GM23248 (cell line): Measurements from ENCODE around the gene CDC25A. TPM values are rescaled to one million over a fixed set of nuclear protein-coding genes. Genes with fewer than 3 reads are reported as not detected.

Experiments
- DNase-seq: peaks from one replicate; pipeline ENCODE4 v3.0.0-alpha.2; 2015
- H2AFZ ChIP-seq: fragments of 200-600 bp; sonication (generic); 2 replicates; pipeline ENCODE4 v1.6.1; 2016; ENCODE audit warnings: antibody characterized with exemption
- H3F3A ChIP-seq: fragments of 200-600 bp; sonication (generic); 2 replicates; pipeline ENCODE4 v1.6.1; 2016; ENCODE audit warnings: mild to moderate bottlenecking, antibody characterized with exemption, mixed run types; ENCODE audit not compliant: insufficient read depth
- H3K27ac ChIP-seq: fragments of 200-600 bp; sonication (generic); 2 replicates; pipeline ENCODE4 v1.5.1; 2016; ENCODE audit warnings: mild to moderate bottlenecking
- H3K27me3 ChIP-seq: fragments of 200-600 bp; sonication (generic); replicated peaks from 2 replicates; pipeline ENCODE4 v1.6.1; 2016; ENCODE audit warnings: mild to moderate bottlenecking; ENCODE audit not compliant: insufficient read depth
- H3K36me3 ChIP-seq: fragments of 200-600 bp; sonication (generic); 2 replicates; pipeline ENCODE4 v1.6.1; 2016; ENCODE audit warnings: low read depth, mild to moderate bottlenecking
- H3K4me1 ChIP-seq: fragments of 200-600 bp; sonication (generic); 2 replicates; pipeline ENCODE4 v1.6.1; 2016; ENCODE audit warnings: mild to moderate bottlenecking; ENCODE audit not compliant: insufficient read depth
- H3K4me2 ChIP-seq: fragments of 200-600 bp; sonication (generic); one replicate; pipeline ENCODE4 v1.6.1; 2016; ENCODE audit warnings: mild to moderate bottlenecking; ENCODE audit not compliant: unreplicated experiment
- H3K4me3 ChIP-seq: fragments of 200-600 bp; sonication (generic); 2 replicates; pipeline ENCODE4 v1.5.1; 2016; ENCODE audit warnings: mild to moderate bottlenecking
- H3K79me2 ChIP-seq: fragments of 200-600 bp; sonication (generic); 2 replicates; pipeline ENCODE4 v1.6.1; 2016; ENCODE audit warnings: mild to moderate bottlenecking; ENCODE audit not compliant: insufficient read depth
- H3K9ac ChIP-seq: fragments of 200-600 bp; sonication (generic); 2 replicates; pipeline ENCODE4 v1.6.1; 2016; ENCODE audit warnings: mild to moderate bottlenecking
- H3K9me2 ChIP-seq: fragments of 200-600 bp; sonication (generic); 2 replicates; pipeline ENCODE4 v1.6.1; 2016; ENCODE audit warnings: mixed run types, mild to moderate bottlenecking, moderate library complexity; ENCODE audit not compliant: insufficient read depth
- H3K9me3 ChIP-seq: fragments of 200-600 bp; sonication (generic); one replicate; pipeline ENCODE4 v1.6.1; 2017; ENCODE audit warnings: low read depth
- H4K20me1 ChIP-seq: fragments of 200-600 bp; sonication (generic); 2 replicates; pipeline ENCODE4 v1.6.0; 2016; ENCODE audit not compliant: insufficient read depth
- EZH2 ChIP-seq: fragments of 200-600 bp; sonication (generic); IDR thresholded peaks from 2 replicates; pipeline ENCODE4 v1.6.1; 2018; ENCODE audit warnings: antibody characterized with exemption, mild to moderate bottlenecking; ENCODE audit not compliant: insufficient read depth, poor library complexity, severe bottlenecking
- EZH2phosphoT487 ChIP-seq: fragments of 200-600 bp; sonication (generic); IDR thresholded peaks from 2 replicates; pipeline ENCODE4 v1.6.1; 2018; ENCODE audit warnings: antibody characterized with exemption, moderate library complexity, mild to moderate bottlenecking, low read depth; ENCODE audit not compliant: insufficient read depth
- WGBS, 2 experiments: methylation state at CpG; one replicate each; pipeline ENCODE4 v1.1.6; 2015 to 2017; ENCODE audit warnings: low lambda C conversion rate in 2 of 2, low coverage in 1 of 2; ENCODE audit errors: missing lambda C conversion rate in 2 of 2; 5-methylcytosine and 5-hydroxymethylcytosine counted together
- in situ Hi-C: fragments of 300-500 bp; cut with MboI; formaldehyde crosslinking; loops from 2 replicates; pipeline ENCODE4 v1.15.0; 2020
- polyA plus RNA-seq: library from polyadenylated mRNA; unstranded; fragments of >200 nt; fragmentation: Nextera tagmentation; extraction: Ambion mirVana; gene quantifications from 2 replicates; pipeline ENCODE4 v1.2.1, GENCODE V29; 2016
- total RNA-seq: library from RNA; depleted of rRNA; stranded (reverse); fragments of >200 nt; shearing (Covaris generic); gene quantifications from 2 replicates; pipeline ENCODE4 v1.2.3, GENCODE V29; 2014

CDC25A gene
- total and polyA plus RNA-seq, 2 experiments from 2014 or later, result 1.5 to 4.3 TPM

- Histone ChIP-seq H3K4me3 (no peak overlapping the region), H3K9me3 (no peaks in the 10 kb centered on the region), H3K4me2 (no peak overlapping the region), H3F3A (peaks cover 15% of the 10 kb centered on the region), H4K20me1 (no peaks in the 10 kb centered on the region), H2AFZ (no peak overlapping the region), H3K79me2 (no peaks in the 10 kb centered on the region), H3K4me1 (peaks cover 15% of the 10 kb centered on the region), H3K36me3 (no peaks in the 10 kb centered on the region), H3K9ac (no peak overlapping the region), H3K9me2 (no peaks in the 10 kb centered on the region), H3K27ac (no peak overlapping the region), H3K27me3 (no peaks in the 10 kb centered on the region)
- in situ Hi-C loops, result no loop called here
- no peak for TF ChIP-seq EZH2phosphoT487
- TF ChIP-seq EZH2, result no peak
- no peak for DNase-seq
- 76 to 91% methylated on average over 1 of the region's 1 CpG for WGBS, 2 experiments
Measured at GRCh38 chr3:48120223-48120622, 68.0 kb downstream of the CDC25A start.

- Histone ChIP-seq H3K79me2 (no peaks in the 10 kb centered on the region), H3K27me3 (no peaks in the 10 kb centered on the region), H3K4me2 (peak overlapping the region; percentile 53), H3K9me3 (no peaks in the 10 kb centered on the region), H3K36me3 (no peaks in the 10 kb centered on the region), H3K4me1 (peaks cover 9% of the 10 kb centered on the region), H2AFZ (peak overlapping the region; percentile 57), H3K9ac (no peak overlapping the region), H3K9me2 (no peaks in the 10 kb centered on the region), H3K4me3 (no peak overlapping the region), H3K27ac (no peak overlapping the region), H4K20me1 (no peaks in the 10 kb centered on the region), H3F3A (peaks cover 9% of the 10 kb centered on the region; the same call in 1 of the 2 replicates)
- peak; percentile 72 for DNase-seq
- in situ Hi-C loops, result no loop called here
- TF ChIP-seq EZH2phosphoT487 (no peak), EZH2 (no peak)
- WGBS, 2 experiments, result 63 to 69% methylated on average over 4 of the region's 4 CpGs
Measured at GRCh38 chr3:48119505-48120193, 68.6 kb downstream of the CDC25A start.

- H3K9ac ChIP-seq, result no peak overlapping the region
- no peaks in the 10 kb centered on the region for H3K27me3 ChIP-seq
- 62 to 76% methylated on average over 8 of the region's 8 CpGs for WGBS, 2 experiments
- no peak for DNase-seq
- H3K4me1 ChIP-seq, result peaks cover 3% of the 10 kb centered on the region
- H3K4me3 ChIP-seq, result no peak overlapping the region
- in situ Hi-C loops, result no loop called here
- H4K20me1 ChIP-seq, result no peaks in the 10 kb centered on the region
- TF ChIP-seq EZH2 (no peak), EZH2phosphoT487 (no peak)
- peak overlapping the region; percentile 57 for H2AFZ ChIP-seq
- H3F3A ChIP-seq, result peaks cover 4% of the 10 kb centered on the region; the same call in 1 of the 2 replicates
- H3K9me3 ChIP-seq, result no peaks in the 10 kb centered on the region
- H3K36me3 ChIP-seq, result no peaks in the 10 kb centered on the region
- no peaks in the 10 kb centered on the region for H3K79me2 ChIP-seq
- no peak overlapping the region for H3K4me2 ChIP-seq
- no peaks in the 10 kb centered on the region for H3K9me2 ChIP-seq
- no peak overlapping the region for H3K27ac ChIP-seq
Measured at GRCh38 chr3:48118928-48119327, 69.3 kb downstream of the CDC25A start.

GRCh38 chr3:48118322-48118721, 69.9 kb downstream of the CDC25A start:
- Histone ChIP-seq H3K36me3 (no peaks in the 10 kb centered on the region), H3K9ac (no peak overlapping the region), H3K27me3 (no peaks in the 10 kb centered on the region), H4K20me1 (no peaks in the 10 kb centered on the region), H3K4me1 (no peaks in the 10 kb centered on the region), H3F3A (no peaks in the 10 kb centered on the region), H3K4me2 (no peak overlapping the region), H3K27ac (no peak overlapping the region), H3K9me2 (no peaks in the 10 kb centered on the region), H3K9me3 (no peaks in the 10 kb centered on the region), H3K79me2 (no peaks in the 10 kb centered on the region), H3K4me3 (no peak overlapping the region), H2AFZ (no peak overlapping the region)
- no peak for TF ChIP-seq EZH2
- no peak for TF ChIP-seq EZH2phosphoT487
- in situ Hi-C loops, result no loop called here
- no peak for DNase-seq
- WGBS, 2 experiments, result 68 to 69% methylated on average over 7 of the region's 7 CpGs
